ENCODE results near the gene CALML6. TPM values are rescaled to one million over a fixed set of nuclear protein-coding genes. Genes with fewer than 3 reads are reported as not detected.

The CALML6 gene
- total and polyA plus RNA-seq, 2 of the 4 experiments (the other 2 are of a cell fraction): 0.91 TPM; not detected in 1

DNA sequence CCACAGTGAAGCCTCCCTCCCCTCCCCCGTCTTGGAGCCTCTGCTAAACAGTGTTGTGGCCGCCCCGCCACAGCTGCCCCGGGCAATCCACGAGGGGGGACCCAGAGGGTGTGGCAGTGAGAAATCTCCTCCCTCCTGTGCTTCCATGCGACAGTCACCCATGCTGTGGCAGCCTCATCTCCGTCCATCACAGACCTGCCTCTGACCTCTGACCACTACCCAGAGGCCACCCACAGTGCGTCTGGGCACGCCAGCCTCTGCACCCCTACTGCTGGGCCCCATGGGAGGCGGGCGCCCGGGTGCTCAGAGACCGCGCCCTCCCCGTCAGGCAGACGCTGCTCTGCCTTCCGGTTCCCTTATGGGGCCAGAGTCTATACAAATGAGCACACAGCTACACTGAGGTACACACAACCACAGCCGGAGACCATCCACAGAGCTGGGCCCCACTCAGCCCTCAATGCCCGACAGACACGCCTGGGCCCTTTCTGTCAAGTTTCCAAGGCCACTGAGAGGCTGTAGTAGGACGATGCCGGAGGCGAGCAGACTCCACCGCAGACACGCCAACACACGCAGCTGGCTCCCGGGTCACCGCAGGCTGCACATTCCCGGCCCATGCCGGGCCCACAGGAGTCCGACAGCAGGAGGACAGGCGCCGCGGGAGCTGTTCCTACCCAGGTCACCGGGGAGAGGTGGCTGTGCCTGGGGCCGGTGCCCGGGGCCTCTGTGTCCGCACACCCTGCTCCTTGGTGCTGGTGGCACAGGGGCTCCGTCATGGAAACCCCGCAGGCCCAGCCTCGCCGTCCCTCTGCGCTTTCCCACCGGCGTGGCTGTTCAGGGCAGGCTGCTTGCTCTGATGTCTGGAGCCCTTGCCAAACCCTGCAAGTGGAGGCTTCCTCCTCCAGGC, 27.9 kb downstream of the CALML6 start:
- ChIA-PET CTCF (interaction anchor here (2.7 kb wide), 1 partner anchor 102 kb away, joined by 10 read pairs; no protein-coding TSS in a partner anchor), POLR2A (ENCODE audit: unreplicated experiment) (no interaction called here)
- Histone ChIP-seq H2AFZ (replicated peaks; ENCODE audit: low read length, poor library complexity) (peak overlapping the region; percentile 43), H3K23ac (ENCODE audit: low read depth, low read length) (no peak overlapping the region), H4K20me1 (ENCODE audit: insufficient read depth, low read length) (no peaks in the 10 kb centered on the region), H2AK5ac (ENCODE audit: low read depth, low read length) (no peak overlapping the region), H3K56ac (ENCODE audit: extremely low read depth, insufficient read depth, low read length) (no peak overlapping the region), H2BK120ac (ENCODE audit: low read depth, low read length) (no peak overlapping the region), H2BK20ac (ENCODE audit: low read depth, low read length) (no peak overlapping the region), H3K27ac (ENCODE audit: insufficient read depth, low read length) (no peak overlapping the region), H3K18ac (ENCODE audit: low read depth, low read length) (no peak overlapping the region), H3K9me1 (ENCODE audit: insufficient read depth, low read length) (peaks cover 7% of the 10 kb centered on the region; the same call in 1 of the 2 replicates), H3K4me2 (ENCODE audit: low read depth, low read length) (no peak overlapping the region), H2BK15ac (ENCODE audit: low read depth, low read length) (no peak overlapping the region), H3K36me3 (ENCODE audit: control insufficient read depth, insufficient read depth, low read length) (no peaks in the 10 kb centered on the region), H3K4me3 (ENCODE audit: insufficient read depth, low read depth, low read length) (no peak overlapping the region), H4K8ac (ENCODE audit: low read depth in 2 of 2, low read length in 2 of 2) (no peak overlapping the region), H4K91ac (ENCODE audit: insufficient read depth, low read depth, low read length) (no peak overlapping the region), H2BK5ac (ENCODE audit: low read depth, low read length, poor library complexity, severe bottlenecking) (no peak overlapping the region), H3K9ac (ENCODE audit: low read depth, low read length) (no peak overlapping the region), H3K79me1 (ENCODE audit: low read depth in 1 of 2, low read length in 2 of 2) (no peaks in the 10 kb centered on the region), H3K4ac (ENCODE audit: low read depth, low read length) (no peak overlapping the region), H3K9me3 (ENCODE audit: control insufficient read depth, insufficient read depth, low read length) (no peaks in the 10 kb centered on the region), H4K5ac (ENCODE audit: low read depth, low read length) (no peak overlapping the region), H3K14ac (replicated peaks; ENCODE audit: low read depth, low read length) (no peak overlapping the region), H3K27me3 (ENCODE audit: control insufficient read depth, insufficient read depth, low read length) (peaks cover 30% of the 10 kb centered on the region), H2AK9ac (replicated peaks; ENCODE audit: low read depth, low read length, poor library complexity) (no peak overlapping the region), H3K4me1 (ENCODE audit: control insufficient read depth, insufficient read depth, low read length) (no peaks in the 10 kb centered on the region)
- BruUV-seq (replicated peaks): no TSS peak
- DNase-seq (no peak), ATAC-seq (ENCODE audit: low read depth) (no peak)
- in situ Hi-C loops (cut with MboI; ENCODE audit: low sequenced_read_pairs) (no loop called here), dilution Hi-C loops (cut with HindIII; ENCODE audit: low sequenced_read_pairs, unreplicated experiment) (no loop called here), intact Hi-C loops (cut with micrococcal nuclease) (loop anchor here (5.0 kb wide), 1 partner anchor 229 kb away; no protein-coding TSS in a partner anchor)
- 57% methylated on average over 26 of the region's 45 CpGs; no CpG with 5 or more reads in 1 of the 2 experiments for WGBS, 2 experiments (ENCODE audit: extremely low coverage in 2 of 2, insufficient read length in 1 of 2)
- TF ChIP-seq RAD21 (IDR thresholded peaks at IDR 0.05; ENCODE audit: low read length) (no peak), CEBPB (IDR thresholded peaks at IDR 0.05; ENCODE audit: low read depth, low read length) (no peak), SMC3 (IDR thresholded peaks at IDR 0.05; ENCODE audit: low read depth, low read length) (no peak), POLR2A (IDR thresholded peaks at IDR 0.05; ENCODE audit: low read depth, low read length) (no peak), RCOR1 (IDR thresholded peaks at IDR 0.05; ENCODE audit: insufficient replicate concordance, low read length) (no peak)

Data from IMR-90 (cell line).